Neural cell (in vitro differentiated cells): ENCODE results near the gene SDF4. TPM values are rescaled to one million over a fixed set of nuclear protein-coding genes. Genes with fewer than 3 reads are reported as not detected.
"Not testable (repeated sequence)": the region's sequence is repeated elsewhere in the genome, so short reads cannot be mapped to it uniquely, and the experiment has no call there.

Experiments
- H2AFZ ChIP-seq: fragments of 200-600, 300-800 bp; sonication (generic), shearing (Covaris generic); 2 replicates; pipeline ENCODE4 v1.6.0; 2014; ENCODE audit warnings: low read depth, mild to moderate bottlenecking, antibody characterized with exemption, low read length, moderate library complexity
- H3F3A ChIP-seq: fragments of 200-600 bp; shearing (Covaris generic); 2 replicates; pipeline ENCODE4 v1.6.1; 2016; ENCODE audit warnings: mild to moderate bottlenecking, moderate library complexity, mixed read lengths, antibody characterized with exemption, low read length; ENCODE audit not compliant: insufficient read depth, poor library complexity, severe bottlenecking
- H3K27ac ChIP-seq: fragments of 200-600, 300-800 bp; sonication (generic), shearing (Covaris generic); 2 replicates; pipeline ENCODE4 v1.5.1; 2014; ENCODE audit warnings: mild to moderate bottlenecking, low read length, moderate library complexity
- H3K27me3 ChIP-seq: fragments of 300-800, 200-600 bp; sonication (generic), shearing (Covaris generic); 2 replicates; pipeline ENCODE4 v1.6.0; 2014; ENCODE audit warnings: mild to moderate bottlenecking, low read depth, low read length, moderate library complexity; ENCODE audit not compliant: insufficient read depth
- H3K36me3 ChIP-seq: fragments of 300-800, 200-600 bp; sonication (generic), shearing (Covaris generic); 2 replicates; pipeline ENCODE4 v1.5.1; 2014; ENCODE audit warnings: mild to moderate bottlenecking, antibody characterized with exemption, low read length, moderate library complexity; ENCODE audit not compliant: insufficient read depth
- H3K4me2 ChIP-seq: fragments of 300-800, 200-600 bp; sonication (generic), shearing (Covaris generic); 2 replicates; pipeline ENCODE4 v1.6.0; 2014; ENCODE audit warnings: mild to moderate bottlenecking, low read length
- H3K4me3 ChIP-seq: fragments of 300-800, 200-600 bp; sonication (generic), shearing (Covaris generic); 2 replicates; pipeline ENCODE4 v1.5.1; 2014; ENCODE audit warnings: mild to moderate bottlenecking, low read length, moderate library complexity
- H3K79me2 ChIP-seq: fragments of 200-600 bp; shearing (Covaris generic); replicated peaks from 2 replicates; pipeline ENCODE4 v1.6.0; 2014; ENCODE audit warnings: mild to moderate bottlenecking, low read length, moderate library complexity; ENCODE audit not compliant: insufficient read depth
- H3K9ac ChIP-seq: fragments of 300-800, 200-600 bp; sonication (generic), shearing (Covaris generic); 2 replicates; pipeline ENCODE4 v1.6.1; 2016; ENCODE audit warnings: mild to moderate bottlenecking, low read length, mixed read lengths
- H3K9me2 ChIP-seq: fragments of 200-600 bp; shearing (Covaris generic); 2 replicates; pipeline ENCODE4 v1.6.1; 2016; ENCODE audit warnings: mild to moderate bottlenecking, low read length, mixed read lengths; ENCODE audit not compliant: insufficient read depth
- H3K9me3 ChIP-seq: fragments of 200-600, 300-800 bp; sonication (generic), shearing (Covaris generic); 2 replicates; pipeline ENCODE4 v1.6.1; 2016; ENCODE audit warnings: mild to moderate bottlenecking, mixed run types, low read length, moderate library complexity, mixed read lengths
- H4K20me1 ChIP-seq: fragments of 200-600 bp; shearing (Covaris generic); 2 replicates; pipeline ENCODE4 v1.6.1; 2016; ENCODE audit warnings: mild to moderate bottlenecking, mixed run types; ENCODE audit not compliant: insufficient read depth
- EP300 ChIP-seq: fragments of 450-650 bp; conservative IDR thresholded peaks from 2 replicates; pipeline ENCODE4 v1.6.1; 2014; ENCODE audit warnings: antibody characterized with exemption, mild to moderate bottlenecking, moderate library complexity; ENCODE audit not compliant: poor library complexity, severe bottlenecking
- EZH2 ChIP-seq: fragments of 200-600, 300-800 bp; shearing (Covaris generic), sonication (generic); IDR thresholded peaks from 2 replicates; pipeline ENCODE4 v1.6.1; 2014; ENCODE audit warnings: antibody characterized with exemption, low read length, borderline replicate concordance, mild to moderate bottlenecking; ENCODE audit not compliant: insufficient read depth, poor library complexity, severe bottlenecking
- MXI1 ChIP-seq: fragments of 450-650 bp; conservative IDR thresholded peaks from 2 replicates; pipeline ENCODE4 v1.6.1; 2014; ENCODE audit warnings: antibody characterized with exemption, mild to moderate bottlenecking; ENCODE audit not compliant: poor library complexity, severe bottlenecking
- POLR2AphosphoS5 ChIP-seq: IDR thresholded peaks from 2 replicates; pipeline ENCODE4 v1.6.1; 2012
- RAD21 ChIP-seq: fragments of 450-650 bp; conservative IDR thresholded peaks from 2 replicates; pipeline ENCODE4 v1.6.1; 2014; ENCODE audit warnings: antibody characterized with exemption, mild to moderate bottlenecking, moderate library complexity
- REST ChIP-seq: IDR thresholded peaks from 2 replicates; pipeline ENCODE4 v1.6.1; 2012; ENCODE audit warnings: borderline replicate concordance
- SMC3 ChIP-seq: fragments of 450-650 bp; conservative IDR thresholded peaks from 2 replicates; pipeline ENCODE4 v1.6.1; 2014; ENCODE audit warnings: antibody characterized with exemption, mild to moderate bottlenecking, moderate library complexity; ENCODE audit not compliant: poor library complexity
- TAF1 ChIP-seq: IDR thresholded peaks from 2 replicates; pipeline ENCODE4 v1.6.1; 2012; ENCODE audit warnings: low read depth
- polyA plus RNA-seq: library from polyadenylated mRNA; depleted of rRNA; stranded (reverse); fragments of >200 nt; gene quantifications from 2 replicates; pipeline ENCODE4 v1.2.3, GENCODE V29; 2014
- TF ChIP-seq, protein P1 (sequence below): fragments of 450-650 bp; IDR thresholded peaks from 2 replicates; pipeline ENCODE4 v1.5.1; 2014; ENCODE audit warnings: antibody characterized with exemption, mild to moderate bottlenecking, moderate library complexity; ENCODE audit not compliant: poor library complexity, severe bottlenecking

SDF4 gene
- polyA plus RNA-seq, 1 donor from 2014 or later, result 91.2 TPM

DNA sequence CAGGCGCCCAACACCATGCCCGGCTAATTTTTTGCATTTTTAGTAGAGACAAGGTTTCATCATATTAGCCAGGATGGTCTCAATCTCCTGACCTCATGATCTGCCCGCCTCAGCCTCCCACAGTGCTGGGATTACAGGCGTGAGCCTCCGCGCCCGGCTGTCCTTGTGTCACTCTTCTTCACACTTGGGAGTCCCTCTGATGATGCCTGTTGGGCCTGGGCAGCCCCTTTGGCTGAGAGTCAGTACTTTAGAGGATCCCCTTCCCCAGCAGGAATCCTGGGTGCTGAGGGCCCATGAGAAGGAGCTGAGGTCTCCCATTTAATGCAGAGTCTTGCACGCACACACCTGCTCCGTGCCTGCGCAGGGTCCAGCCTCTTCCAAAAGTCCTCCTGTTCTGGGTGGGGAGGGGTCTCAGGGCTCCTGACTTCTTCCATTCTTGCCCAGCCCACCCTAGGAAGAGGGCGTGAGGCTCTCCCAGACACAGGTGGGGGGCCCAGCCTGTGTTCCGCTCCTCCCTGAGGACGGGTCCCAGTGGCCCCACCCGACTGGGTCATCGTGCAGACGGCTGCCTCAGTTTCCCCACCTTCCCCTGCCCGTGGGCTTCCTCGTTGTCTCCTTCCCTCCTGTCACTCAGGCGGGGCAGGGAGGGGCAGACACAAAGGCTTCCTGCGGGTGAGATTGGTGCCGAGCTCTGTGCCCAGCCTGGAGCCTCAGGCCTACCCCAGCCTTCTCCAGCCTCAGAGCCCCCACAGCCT, 54.2 kb downstream of the SDF4 start:
- Histone ChIP-seq H3K4me3 (no peak overlapping the region), H3K79me2 (no peaks in the 10 kb centered on the region), H3K9ac (no peak overlapping the region), H2AFZ (no peak overlapping the region), H4K20me1 (no peaks in the 10 kb centered on the region), H3K36me3 (no peaks in the 10 kb centered on the region), H3F3A (no peaks in the 10 kb centered on the region), H3K27ac (no peak overlapping the region), H3K27me3 (no peaks in the 10 kb centered on the region), H3K4me2 (no peak overlapping the region), H3K9me2 (no peaks in the 10 kb centered on the region), H3K9me3 (no peaks in the 10 kb centered on the region)
- no peak for TF ChIP-seq TAF1
- no peak for TF ChIP-seq POLR2AphosphoS5
- TF ChIP-seq REST, result no peak
- TF ChIP-seq MXI1, result no peak
- no peak for TF ChIP-seq RAD21
- no peak for TF ChIP-seq EZH2
- TF ChIP-seq, protein P1, sequence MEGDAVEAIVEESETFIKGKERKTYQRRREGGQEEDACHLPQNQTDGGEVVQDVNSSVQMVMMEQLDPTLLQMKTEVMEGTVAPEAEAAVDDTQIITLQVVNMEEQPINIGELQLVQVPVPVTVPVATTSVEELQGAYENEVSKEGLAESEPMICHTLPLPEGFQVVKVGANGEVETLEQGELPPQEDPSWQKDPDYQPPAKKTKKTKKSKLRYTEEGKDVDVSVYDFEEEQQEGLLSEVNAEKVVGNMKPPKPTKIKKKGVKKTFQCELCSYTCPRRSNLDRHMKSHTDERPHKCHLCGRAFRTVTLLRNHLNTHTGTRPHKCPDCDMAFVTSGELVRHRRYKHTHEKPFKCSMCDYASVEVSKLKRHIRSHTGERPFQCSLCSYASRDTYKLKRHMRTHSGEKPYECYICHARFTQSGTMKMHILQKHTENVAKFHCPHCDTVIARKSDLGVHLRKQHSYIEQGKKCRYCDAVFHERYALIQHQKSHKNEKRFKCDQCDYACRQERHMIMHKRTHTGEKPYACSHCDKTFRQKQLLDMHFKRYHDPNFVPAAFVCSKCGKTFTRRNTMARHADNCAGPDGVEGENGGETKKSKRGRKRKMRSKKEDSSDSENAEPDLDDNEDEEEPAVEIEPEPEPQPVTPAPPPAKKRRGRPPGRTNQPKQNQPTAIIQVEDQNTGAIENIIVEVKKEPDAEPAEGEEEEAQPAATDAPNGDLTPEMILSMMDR, result no peak
- TF ChIP-seq SMC3, result no peak
- no peak for TF ChIP-seq EP300

- no peak overlapping the region for H3K4me2 ChIP-seq
- no peaks in the 10 kb centered on the region for H3K9me2 ChIP-seq
- no peaks in the 10 kb centered on the region for H3K27me3 ChIP-seq
- no peak overlapping the region for H3K4me3 ChIP-seq
- no peaks in the 10 kb centered on the region for H3K36me3 ChIP-seq
- H3K27ac ChIP-seq, result no peak overlapping the region
- no peak for TF ChIP-seq REST
- no peak for TF ChIP-seq MXI1
- TF ChIP-seq RAD21, result no peak
- no peak for TF ChIP-seq POLR2AphosphoS5
- no peak for TF ChIP-seq TAF1
- no peak for TF ChIP-seq SMC3
- TF ChIP-seq, protein P1, result no peak
- TF ChIP-seq EP300, result no peak
- no peak for TF ChIP-seq EZH2
- no peak overlapping the region for H2AFZ ChIP-seq
- H4K20me1 ChIP-seq, result no peaks in the 10 kb centered on the region
- no peaks in the 10 kb centered on the region for H3F3A ChIP-seq
- H3K9me3 ChIP-seq, result no peaks in the 10 kb centered on the region
- H3K9ac ChIP-seq, result no peak overlapping the region
- H3K79me2 ChIP-seq, result no peaks in the 10 kb centered on the region
Measured at GRCh38 chr1:1176931-1177330, 54.9 kb downstream of the SDF4 start.

GRCh38 chr1:1176063-1176761, 55.6 kb downstream of the SDF4 start:
- not testable (repeated sequence) for H4K20me1 ChIP-seq, H3K9me2 ChIP-seq, H3F3A ChIP-seq, H3K79me2 ChIP-seq, H3K36me3 ChIP-seq, H3K4me3 ChIP-seq, H3K9me3 ChIP-seq, H3K27me3 ChIP-seq, H3K27ac ChIP-seq, H3K4me2 ChIP-seq, H2AFZ ChIP-seq
- H3K9ac ChIP-seq, result peak overlapping the region; percentile 20
